Left colon (tissue), 2 donors: ENCODE measurements around the gene PTPN22. TPM values are rescaled to one million over a fixed set of nuclear protein-coding genes. Genes with fewer than 3 reads are reported as not detected.
A peak's percentile ranks its signal among the peaks of the same experiment; 100 is the strongest.

ENCODE experiments used
- ATAC-seq: fragments of 200-7000 bp; cut with Tn5 transposase; one replicate; pipeline ENCODE4 v1.9.1; 2020; ENCODE audit warnings: mild to moderate bottlenecking, moderate library complexity
- DNase-seq, 2 donors: peaks; one replicate each; pipeline ENCODE4 v3.0.0-alpha.2; 2020
- intact Hi-C, 2 donors: fragments of 100-400 bp; cut with DNase I in 1 of 2; cut with micrococcal nuclease in 1 of 2; formaldehyde crosslinking; loops; one replicate each; pipeline versions ENCODE4 v1.11.2 to v1.14.0; 2022; cut with DNase I, micrococcal nuclease
- total RNA-seq, 2 donors: library from RNA; stranded (reverse); fragmentation: NEBNext Ultra II Directional; extraction: Animal tissue kit (Norgen Biotek cat#: 25700); gene quantifications; one replicate each; pipeline ENCODE4 v1.2.1, GENCODE V29; 2021
- donor health status: DM: no; HTN: no; CAD: no.
- donor health status: DM: yes; HTN: yes; CAD: no.

Gene PTPN22
- total RNA-seq, 2 donors from 2014 or later, result 5.6 to 5.7 TPM

DNA sequence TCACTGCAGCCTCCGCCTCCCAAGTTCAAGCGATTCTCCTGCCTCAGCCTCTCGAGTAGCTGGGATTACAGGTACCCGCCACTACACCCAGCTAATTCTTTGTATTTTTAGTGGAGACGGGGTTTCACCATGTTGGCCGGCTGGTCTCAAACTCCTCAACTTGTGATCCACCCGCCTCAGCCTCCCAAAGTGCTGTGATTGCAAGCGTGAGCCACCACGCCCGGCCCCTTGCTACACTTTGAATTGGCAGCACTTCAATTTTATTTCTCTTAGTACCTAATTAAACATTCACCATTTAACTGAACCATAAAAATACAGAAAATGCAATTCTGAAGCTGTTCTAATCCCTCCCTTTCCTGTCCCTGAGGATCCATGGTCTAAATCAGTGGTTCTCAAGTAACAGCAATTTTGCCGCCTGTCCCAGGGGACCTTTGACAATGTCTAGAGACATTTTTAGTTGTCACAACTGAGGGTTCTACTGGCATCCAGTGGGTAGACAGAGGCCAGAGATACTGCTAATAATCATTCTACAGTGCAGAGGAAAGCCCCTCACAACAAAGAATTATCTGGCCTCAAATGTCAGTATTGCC, 20.2 kb upstream of the PTPN22 start:
- peak; percentile 36 for ATAC-seq
- intact Hi-C loops, result loop anchor here in 1 of 2 donors (10.0 kb wide), 1 partner anchor 47 kb away; no protein-coding TSS in a partner anchor

DNA sequence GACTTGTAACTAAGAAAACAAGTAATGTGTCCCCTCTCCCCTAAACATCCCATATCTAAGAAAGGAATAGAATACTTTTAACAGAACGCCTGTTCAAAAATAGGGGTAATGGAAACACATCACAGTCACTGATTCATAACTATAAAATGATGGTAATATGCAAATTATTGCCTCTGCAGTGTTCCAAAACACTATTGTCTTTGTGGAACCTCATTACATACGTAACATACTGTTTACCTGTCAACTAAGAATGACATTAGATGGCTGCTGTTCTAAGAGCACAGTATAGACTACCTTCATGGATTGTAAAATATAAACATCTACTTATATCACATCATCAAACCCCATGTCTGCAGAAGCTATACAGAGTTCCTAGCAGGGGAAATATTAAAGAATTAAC, 19.3 kb upstream of the PTPN22 start:
- intact Hi-C loops, result loop anchor here in 1 of 2 donors (10.0 kb wide), 1 partner anchor 46 kb away; no protein-coding TSS in a partner anchor
- DNase-seq (no peak), ATAC-seq (no peak)

More for the DNA sequence above, 20.2 kb upstream of the PTPN22 start:
- peak in 1 of 2 donors; percentile 61 for DNase-seq

DNA sequence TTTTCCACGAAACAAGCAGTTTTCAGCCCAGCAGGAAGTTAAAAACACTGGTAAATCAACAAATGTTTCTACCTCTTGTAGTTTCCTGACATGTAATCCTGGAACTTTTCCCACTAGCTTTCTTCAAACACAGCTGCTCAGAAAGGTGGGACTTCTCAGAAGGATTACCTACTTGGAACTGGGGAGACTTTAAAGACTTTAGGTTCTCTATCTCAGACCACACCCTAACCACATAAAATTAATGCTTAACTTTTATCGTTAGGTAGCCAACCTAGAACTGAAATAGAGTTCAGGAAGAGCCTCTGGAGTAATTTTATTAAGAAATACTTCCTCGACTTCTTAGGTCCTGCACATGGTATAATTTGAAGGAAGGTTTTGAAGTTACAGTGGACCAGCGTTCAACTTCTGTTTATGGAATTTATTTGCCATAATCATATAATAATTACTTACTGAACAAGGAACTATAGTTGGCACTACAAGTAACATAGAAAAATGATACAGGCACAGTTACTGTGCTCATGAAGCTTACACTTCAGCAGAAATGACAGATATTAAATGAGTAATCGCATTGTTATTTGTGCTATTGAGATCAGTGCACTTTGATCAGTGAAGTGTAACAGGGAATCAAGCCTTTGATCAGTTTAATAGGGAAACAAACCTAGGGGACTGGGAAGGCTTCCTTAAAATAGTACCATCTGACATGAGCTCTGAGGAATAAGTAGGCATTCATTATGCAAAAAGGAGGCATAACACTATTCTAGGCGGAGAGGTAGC, 16.1 kb upstream of the PTPN22 start, which contains the start of gene BCL2L15:
BCL2L15 (minus strand) TSS at position 180 of the 774 bp plus-strand sequence. CDS start 206 bp downstream, outside the sequence.
- DNase-seq (no peak), ATAC-seq (peak; percentile 84)
- intact Hi-C loops, result no loop called here

DNA sequence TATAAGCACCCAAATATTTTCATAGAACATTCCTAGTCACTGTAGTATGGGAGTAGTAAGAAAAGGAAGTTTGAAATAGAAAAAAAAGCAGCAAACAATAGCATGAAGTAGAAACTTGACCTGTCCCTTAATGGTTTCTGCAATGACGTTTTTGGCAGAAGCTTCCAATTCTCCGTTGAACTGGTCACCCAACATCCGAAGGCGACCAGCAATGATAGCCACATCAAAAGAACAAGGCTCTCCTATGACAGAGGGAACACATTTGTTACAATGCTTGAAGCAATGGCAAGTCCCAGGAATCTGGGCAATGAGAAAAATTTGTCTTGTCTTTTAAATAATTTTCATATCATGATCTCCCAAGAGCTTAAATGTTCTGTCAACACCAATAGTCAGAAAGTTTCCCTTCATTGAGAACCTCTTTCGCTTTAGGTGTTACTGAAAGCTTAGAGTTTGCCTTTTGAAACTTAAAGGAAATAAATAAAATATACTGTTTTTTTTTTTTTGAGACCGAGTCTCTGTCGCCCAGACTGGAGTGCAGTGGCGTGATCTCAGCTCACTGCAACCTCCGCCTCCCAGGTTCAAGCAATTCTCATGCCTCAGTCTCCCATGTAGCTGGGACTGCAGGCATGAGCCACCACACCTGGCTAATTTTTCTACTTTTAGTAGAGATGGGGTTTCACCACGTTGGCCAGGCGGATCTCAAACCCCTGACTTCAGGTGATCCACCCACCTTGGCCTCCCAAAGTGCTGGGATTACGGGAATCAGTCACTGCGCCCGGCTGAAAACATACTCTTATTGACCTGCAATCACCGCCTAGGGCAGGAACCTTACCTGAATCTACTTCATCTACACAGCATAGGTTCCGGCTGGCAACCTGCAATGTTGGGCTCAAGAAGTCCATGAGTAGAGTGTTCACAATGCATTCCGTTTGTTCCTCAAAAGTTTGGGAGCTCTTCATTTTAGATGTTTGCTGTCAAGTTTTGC, 15.2 kb upstream of the PTPN22 start:
- ATAC-seq (peak; percentile 55), DNase-seq (peak in 1 of 2 donors; percentile 37)
- intact Hi-C loops, result no loop called here

DNA sequence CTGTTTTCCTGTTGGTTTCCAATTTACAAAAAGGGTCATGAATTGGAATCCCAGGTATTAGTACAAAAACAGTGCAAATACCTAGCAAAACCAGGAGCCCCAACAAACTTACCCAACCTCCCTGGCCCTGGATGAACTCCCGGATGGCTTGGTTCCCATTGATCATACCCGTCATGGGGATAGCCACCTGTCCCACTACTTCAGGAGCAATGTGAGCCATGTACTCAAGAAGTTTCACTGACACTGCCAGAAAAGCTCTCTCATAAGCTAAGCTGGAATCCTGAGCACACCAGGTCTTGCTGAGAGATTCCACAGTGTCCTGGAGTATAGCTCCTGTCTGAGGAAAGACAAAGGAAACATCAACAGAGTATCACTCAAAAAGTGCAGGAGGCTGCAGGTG, 10.1 kb upstream of the PTPN22 start:
- intact Hi-C loops, result no loop called here
- ATAC-seq (no peak), DNase-seq (no peak)

DNA sequence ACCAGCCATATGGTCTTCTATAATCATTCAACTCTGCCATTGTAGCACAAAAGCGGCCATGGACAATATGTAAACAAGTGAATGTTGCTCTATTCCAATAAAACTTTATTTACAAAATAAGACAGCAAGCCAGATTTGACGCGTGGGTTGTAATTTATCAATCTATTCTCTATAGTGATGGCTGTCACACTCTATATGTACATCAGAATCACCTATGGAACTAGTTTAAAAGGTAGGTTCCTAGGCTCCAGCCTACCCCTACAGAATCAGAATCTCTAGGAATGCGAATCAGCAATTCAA, 8.2 kb upstream of the PTPN22 start:
- ATAC-seq, result no peak

DNA sequence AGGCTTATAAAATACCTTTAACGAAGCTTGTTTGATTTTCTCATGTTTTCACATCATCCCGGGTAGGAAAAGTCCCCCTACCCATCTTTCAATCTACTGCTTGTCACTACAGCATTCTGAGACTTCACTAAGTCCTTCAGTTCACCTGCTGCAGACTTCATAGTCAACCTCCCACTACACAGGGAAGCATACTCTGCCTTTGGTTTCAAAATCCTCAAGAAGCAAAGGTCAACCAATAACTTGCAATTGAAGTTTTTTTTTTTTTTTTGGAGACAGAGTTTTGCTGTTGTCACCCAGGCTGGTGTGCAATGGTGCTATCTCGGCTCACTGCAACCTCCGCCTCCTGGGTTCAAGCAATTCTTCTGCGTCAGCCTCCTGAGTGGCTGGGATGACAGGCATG, 4.7 kb upstream of the PTPN22 start:
- intact Hi-C loops, result no loop called here
- no peak for DNase-seq
- peak; percentile 56 for ATAC-seq

More for the DNA sequence above, 8.2 kb upstream of the PTPN22 start:
- no peak for DNase-seq
- intact Hi-C loops, result no loop called here

DNA sequence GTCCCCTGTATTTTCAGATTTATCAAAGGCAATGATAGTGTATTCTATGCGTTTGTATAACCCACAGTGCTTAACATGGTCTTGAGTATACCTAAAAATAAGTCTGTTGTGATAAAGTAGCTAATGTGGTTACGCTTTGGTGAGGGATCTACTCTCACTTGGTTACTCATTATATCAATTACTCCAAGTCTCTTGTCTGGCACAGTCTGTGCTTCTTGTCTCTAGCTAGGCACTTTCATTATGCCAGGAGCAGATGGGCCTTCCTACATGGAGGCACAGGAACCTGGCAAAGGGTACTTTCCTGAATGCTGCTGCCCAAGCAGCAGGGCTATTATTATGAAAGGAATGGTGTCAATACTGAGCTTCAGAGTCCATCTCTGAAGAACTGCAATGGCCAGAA, 4.2 kb upstream of the PTPN22 start:
- no peak for DNase-seq
- intact Hi-C loops, result no loop called here
- ATAC-seq, result peak; percentile 31

DNA sequence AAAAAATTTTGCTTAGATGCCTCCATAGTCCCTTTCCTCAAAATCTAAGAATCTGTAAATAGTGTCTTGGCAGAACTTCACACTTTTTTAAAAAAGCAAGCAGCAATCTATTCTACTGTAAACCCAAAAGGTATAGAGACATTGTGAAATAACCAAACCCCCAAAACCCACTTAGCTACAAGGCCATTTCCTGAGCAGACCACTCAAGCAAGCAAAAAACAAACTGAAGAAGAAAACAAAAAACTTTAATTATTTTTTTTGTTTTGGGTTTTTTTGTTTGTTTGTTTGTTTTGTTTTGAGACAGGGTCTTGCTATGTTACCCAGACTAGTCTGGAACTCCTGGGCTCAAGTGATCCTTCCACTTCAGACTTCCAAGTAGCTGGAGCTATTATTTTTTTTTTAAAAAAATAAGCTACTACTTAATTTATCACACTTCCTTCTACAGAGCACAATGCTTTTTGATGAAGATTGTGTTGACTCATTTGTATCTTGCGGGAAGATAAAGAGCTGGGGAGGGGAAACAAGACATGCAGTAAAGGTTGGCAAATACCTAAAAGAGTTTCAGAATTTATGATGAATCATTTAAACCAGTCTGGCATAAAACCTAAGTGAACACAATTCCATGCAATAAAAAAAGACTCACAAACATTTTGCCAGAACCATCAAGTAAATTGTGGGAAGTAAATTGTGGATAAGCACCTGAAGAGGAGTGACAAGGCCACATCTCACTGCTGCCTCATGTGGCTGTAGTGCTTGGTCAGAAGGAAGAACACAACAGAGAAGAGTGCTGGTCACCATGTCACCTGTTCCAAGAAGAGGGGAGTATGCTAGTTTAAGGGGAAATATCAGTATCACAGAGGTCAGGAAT, 2.7 kb upstream of the PTPN22 start:
- ATAC-seq (peak; percentile 85), DNase-seq (peak; percentile 50 to 51)
- intact Hi-C loops, result no loop called here

DNA sequence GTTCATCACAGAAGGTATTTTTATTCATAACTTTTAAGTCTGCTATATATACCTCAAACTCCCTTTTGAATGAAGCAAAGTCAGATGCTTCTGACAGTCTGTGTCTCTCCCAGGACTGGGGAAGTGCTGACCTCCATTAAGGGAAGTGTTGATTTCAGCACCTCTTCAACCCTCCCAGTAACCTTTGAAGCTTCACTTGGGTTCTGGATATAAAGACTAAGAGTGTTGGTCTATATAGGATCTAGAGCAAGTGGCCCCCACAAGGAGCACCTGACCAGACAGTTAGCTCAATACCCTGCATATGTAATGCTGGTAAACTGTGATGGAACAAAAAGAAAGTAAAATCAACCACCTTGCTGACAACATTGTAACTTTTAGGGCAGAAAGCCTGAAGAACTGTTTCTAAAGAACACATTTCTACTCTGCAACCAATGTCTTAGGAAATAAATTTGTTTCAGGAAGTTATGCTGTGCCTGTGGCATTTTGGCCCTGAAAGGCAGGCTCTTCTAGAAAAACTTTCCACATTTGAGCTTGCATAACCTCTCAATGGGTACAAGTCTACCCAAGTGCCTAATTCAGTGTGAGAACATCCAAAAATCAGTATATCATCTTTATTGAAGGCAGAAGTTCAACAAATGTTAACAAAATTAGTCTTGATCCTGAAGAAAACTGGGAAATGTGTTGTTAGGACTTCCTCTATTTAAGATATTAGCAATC, 865 bp upstream of the PTPN22 start:
- ATAC-seq, result no peak
- intact Hi-C loops, result no loop called here
- no peak for DNase-seq

DNA sequence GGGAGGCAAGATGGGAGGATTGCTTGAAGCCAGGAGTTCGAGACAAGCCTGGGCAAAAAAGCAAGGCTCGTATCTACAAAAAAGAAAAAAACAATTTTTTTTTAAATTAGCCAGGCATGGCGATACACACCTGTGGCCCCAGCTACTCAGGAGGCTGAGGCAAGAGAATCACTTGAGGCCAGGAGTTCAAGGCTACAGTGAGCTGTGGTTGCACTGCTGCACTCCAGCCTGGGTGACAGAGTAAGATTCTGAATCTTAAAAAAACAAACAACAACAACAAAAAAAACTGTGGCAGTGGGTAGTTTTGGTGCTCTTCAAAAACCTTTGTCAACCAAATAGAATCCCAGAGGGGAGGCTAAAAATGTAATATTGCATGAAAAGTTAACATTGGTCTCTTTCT, 734 bp downstream of the PTPN22 start:
- DNase-seq, result no peak
- intact Hi-C loops, result no loop called here
- ATAC-seq, result no peak

DNA sequence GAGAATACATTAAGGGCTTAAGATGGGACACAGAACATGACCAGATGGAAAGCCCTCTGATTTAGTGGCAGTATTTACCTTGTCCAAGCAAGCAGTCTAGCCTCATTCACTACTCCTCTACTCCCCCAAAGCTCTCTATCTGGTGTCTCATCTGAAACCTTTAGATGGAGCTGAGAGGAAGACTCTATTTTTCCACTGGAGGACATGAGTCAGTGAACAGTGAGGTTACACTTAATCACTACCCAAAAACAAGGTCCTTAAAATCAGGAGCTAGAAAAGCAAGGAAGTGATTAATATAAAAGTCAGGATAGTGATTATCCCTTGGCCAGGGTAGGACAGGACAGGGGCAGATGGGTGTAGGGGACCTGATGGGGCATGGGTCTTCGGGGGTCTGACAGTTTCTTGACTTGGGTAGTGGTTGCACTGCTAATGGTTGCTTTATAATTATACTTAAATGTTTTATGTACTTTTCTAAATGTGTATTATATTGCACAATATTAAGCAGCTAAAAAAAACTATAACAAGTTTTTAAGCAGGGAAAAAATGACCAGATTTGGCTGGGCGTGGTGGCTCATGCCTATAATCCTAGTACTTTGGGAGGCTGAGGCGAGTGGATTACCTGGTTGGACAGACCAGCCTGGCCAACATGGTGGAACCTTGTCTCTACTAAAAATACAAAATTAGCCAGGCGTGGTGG, 3.0 kb downstream of the PTPN22 start:
- ATAC-seq (no peak), DNase-seq (no peak)
- intact Hi-C loops, result no loop called here

DNA sequence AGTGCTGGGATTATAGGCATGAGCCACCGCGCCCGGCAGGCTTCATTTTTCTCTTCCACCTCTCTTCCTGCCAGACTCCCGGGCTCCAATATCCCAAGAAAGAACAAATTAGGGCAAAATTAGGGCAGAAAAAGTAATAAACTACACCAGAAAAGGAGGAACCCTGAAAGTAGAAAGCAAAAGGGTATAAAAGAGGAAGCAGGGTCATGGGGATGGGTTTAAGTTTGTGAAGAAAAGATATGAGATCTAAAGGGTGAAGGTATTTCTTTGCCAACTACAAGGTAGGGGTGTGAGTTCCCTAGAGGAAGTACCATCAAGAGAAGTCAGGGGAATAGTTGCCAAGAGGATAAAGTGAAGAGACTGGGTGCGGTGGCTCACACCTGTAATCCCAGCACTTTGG, 9.9 kb downstream of the PTPN22 start:
- no peak for ATAC-seq
- intact Hi-C loops, result no loop called here
- DNase-seq, result no peak

DNA sequence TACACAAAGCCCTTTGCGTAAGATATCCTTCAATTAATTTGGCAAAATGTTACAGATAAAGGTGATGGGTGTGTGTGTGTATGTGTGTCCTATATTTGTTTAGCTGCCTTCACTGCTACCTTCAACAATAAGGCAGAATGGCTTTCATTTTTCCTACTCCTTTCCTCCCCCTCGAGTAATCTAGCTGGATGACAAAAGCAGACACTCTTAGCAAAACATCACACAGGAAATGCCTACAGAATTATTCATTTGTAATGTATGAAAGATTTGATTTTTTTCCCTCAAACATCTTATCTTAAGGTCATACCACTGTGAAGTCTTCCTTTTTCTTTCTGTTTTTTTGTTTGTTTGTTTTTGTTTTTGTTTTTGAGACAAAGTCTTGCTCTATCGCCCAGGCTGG, 10.6 kb downstream of the PTPN22 start:
- ATAC-seq (no peak), DNase-seq (no peak)
- intact Hi-C loops, result no loop called here

DNA sequence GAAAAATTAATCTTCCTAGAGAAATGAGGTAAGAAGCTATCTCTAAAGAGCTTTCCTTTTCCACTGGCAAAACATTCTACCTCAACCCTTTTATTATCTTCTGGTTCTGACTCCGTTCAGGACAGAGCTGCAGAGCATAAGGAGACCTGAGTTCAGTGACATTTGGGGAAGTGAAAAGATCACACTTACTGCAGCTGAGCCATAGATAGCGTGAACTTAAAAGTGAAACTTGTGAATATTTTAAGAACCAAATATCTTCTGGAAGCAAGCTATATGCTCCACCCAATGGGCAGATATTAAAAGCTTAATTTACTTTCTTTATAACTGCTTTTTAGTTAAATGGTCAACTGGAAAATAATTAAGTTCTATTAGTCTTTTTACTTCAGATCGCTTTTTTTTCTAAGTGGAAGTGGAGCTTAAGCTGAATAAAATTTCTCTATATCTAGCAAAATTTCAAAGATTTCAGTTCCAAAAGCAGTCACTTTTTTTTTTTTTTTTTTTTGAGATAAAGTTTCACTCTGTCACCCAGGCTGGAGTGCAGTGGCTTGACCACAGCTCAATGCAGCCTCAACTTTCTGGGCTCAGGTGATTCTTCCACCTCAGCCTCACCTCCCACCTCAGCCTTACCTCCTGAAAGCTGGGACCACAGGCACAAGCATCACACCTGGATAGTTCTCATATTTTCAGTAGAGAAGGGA, 11.9 kb downstream of the PTPN22 start:
- intact Hi-C loops, result no loop called here
- ATAC-seq (no peak), DNase-seq (no peak)

DNA sequence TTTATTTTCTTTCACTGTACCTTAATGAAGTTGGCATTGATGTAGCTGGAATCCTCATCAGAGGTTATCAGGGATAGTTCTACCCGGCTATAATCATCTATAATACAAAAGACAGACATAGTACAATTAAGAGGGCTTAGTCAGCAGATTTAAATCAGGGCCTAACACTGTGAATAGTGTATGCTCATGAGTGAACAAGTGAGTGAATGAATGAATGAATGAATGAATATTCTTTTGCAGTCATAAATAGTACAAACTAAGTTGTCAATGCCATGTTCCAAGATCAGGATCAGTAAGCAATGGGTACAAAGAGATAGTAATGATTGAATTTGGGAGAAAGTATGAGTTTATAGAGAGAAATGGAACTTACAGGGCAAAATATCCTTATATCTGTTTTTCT, 12.5 kb downstream of the PTPN22 start:
- intact Hi-C loops, result no loop called here
- ATAC-seq, result no peak
- no peak for DNase-seq

DNA sequence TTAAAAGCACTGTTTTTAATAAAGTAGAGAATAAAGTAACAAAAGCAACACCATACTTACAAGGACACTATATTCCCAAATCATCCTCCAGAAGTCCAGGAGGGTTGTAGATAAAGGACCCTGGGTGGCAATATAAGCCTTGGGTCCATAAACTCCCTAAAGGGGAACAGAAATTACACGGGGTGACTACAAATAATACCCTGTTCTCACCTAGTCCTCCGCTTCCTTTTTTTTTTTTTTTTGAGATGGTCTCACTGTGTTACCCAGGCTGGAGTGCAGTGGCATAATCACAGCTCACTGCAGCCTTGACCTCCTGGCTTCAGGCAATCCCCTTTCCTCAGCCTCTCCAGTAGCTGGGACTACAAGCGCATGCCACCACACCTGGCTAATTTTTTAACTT, 13.1 kb downstream of the PTPN22 start:
- no peak for ATAC-seq
- intact Hi-C loops, result no loop called here

More for the DNA sequence above, 13.1 kb downstream of the PTPN22 start:
- no peak for DNase-seq
